ENCODE results near the gene PHLDA1.

DNA sequence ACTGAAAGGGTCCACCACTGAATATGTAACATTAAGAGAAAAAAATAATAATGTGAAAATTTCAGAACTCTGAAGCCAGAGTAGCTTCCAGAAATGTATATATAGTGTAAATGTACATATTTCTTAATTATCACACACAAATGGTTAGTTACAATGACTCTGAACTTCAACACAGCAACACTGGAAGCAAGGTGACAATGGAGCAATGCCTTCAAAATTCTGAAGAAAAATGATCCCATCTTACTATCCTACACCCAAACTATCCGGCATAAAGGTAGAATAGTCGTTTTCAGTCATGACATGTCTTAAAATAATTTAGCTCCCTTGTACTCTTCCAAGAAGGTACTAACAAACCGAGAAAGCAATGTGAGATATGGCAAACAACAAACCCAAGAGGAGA is 41.0 kb upstream of the PHLDA1 start:
- TF ChIP-seq, protein P1, sequence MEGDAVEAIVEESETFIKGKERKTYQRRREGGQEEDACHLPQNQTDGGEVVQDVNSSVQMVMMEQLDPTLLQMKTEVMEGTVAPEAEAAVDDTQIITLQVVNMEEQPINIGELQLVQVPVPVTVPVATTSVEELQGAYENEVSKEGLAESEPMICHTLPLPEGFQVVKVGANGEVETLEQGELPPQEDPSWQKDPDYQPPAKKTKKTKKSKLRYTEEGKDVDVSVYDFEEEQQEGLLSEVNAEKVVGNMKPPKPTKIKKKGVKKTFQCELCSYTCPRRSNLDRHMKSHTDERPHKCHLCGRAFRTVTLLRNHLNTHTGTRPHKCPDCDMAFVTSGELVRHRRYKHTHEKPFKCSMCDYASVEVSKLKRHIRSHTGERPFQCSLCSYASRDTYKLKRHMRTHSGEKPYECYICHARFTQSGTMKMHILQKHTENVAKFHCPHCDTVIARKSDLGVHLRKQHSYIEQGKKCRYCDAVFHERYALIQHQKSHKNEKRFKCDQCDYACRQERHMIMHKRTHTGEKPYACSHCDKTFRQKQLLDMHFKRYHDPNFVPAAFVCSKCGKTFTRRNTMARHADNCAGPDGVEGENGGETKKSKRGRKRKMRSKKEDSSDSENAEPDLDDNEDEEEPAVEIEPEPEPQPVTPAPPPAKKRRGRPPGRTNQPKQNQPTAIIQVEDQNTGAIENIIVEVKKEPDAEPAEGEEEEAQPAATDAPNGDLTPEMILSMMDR (conservative IDR thresholded peaks at IDR 0.05; ENCODE audit: low read depth, low read length), result no peak
- TF ChIP-seq CEBPB (IDR thresholded peaks at IDR 0.05; ENCODE audit: low read depth, low read length) (no peak), RFX5 (IDR thresholded peaks at IDR 0.05; ENCODE audit: low read depth, low read length) (no peak), BHLHE40 (IDR thresholded peaks at IDR 0.05; ENCODE audit: low read depth, low read length) (no peak), RAD21 (IDR thresholded peaks at IDR 0.05; ENCODE audit: low read length) (no peak)
